Central memory CD4-positive, alpha-beta T cell (primary cell): Measurements from ENCODE around the gene RAB30.

Source experiments
- DNase-seq: peaks from one replicate; pipeline ENCODE4 v3.0.0; 2022
- total RNA-seq, 3 experiments: gene quantifications; one replicate each; lab custom pipeline; 2026; lab: John Stamatoyannopoulos, UW

The RAB30 gene
- total RNA-seq: 18.6 to 34.7 (median 23.1) reads per million in 3 experiments

- peak; percentile 96 for DNase-seq
These were observed at the start of gene RAB30 for GRCh38 chr11:83071567-83072349. RAB30 (minus strand) TSS chr11:83071897; CDS start chr11:82997316, 74,581 bp downstream.

GRCh38 chr11:83120327-83120726 lies 48.6 kb upstream of the RAB30 start:
- DNase-seq: no peak

- DNase-seq: no peak
These were observed 47.5 kb upstream of the RAB30 start for GRCh38 chr11:83119216-83119615.

- no peak for DNase-seq
These were observed 47.1 kb upstream of the RAB30 start for GRCh38 chr11:83118814-83119213.

- no peak for DNase-seq
These were observed 44.4 kb upstream of the RAB30 start for GRCh38 chr11:83116015-83116641.

GRCh38 chr11:83115551-83115950 lies 43.9 kb upstream of the RAB30 start:
- DNase-seq: no peak

GRCh38 chr11:83115026-83115425 lies 43.3 kb upstream of the RAB30 start:
- no peak for DNase-seq

- no peak for DNase-seq
These were observed 41.2 kb upstream of the RAB30 start for GRCh38 chr11:83112886-83113285.

- DNase-seq: no peak
These were observed 33.5 kb upstream of the RAB30 start for GRCh38 chr11:83105168-83105567.

- DNase-seq: no peak
These were observed 31.1 kb upstream of the RAB30 start for GRCh38 chr11:83102834-83103233.

GRCh38 chr11:83097429-83098075 lies 25.9 kb upstream of the RAB30 start:
- DNase-seq: no peak

GRCh38 chr11:83093634-83094033 lies 21.9 kb upstream of the RAB30 start:
- DNase-seq: no peak

GRCh38 chr11:83092488-83093384 lies 21.0 kb upstream of the RAB30 start:
- no peak for DNase-seq

- DNase-seq: no peak
These were observed 17.3 kb upstream of the RAB30 start for GRCh38 chr11:83088965-83089364.

- no peak for DNase-seq
These were observed 15.3 kb upstream of the RAB30 start for GRCh38 chr11:83087035-83087434.

GRCh38 chr11:83079820-83080219 lies 8.1 kb upstream of the RAB30 start:
- no peak for DNase-seq

- no peak for DNase-seq
These were observed 6.6 kb upstream of the RAB30 start for GRCh38 chr11:83078269-83078668.

- DNase-seq: no peak
These were observed 2.2 kb upstream of the RAB30 start for GRCh38 chr11:83073884-83074283.

- no peak for DNase-seq
These were observed 1.6 kb upstream of the RAB30 start for GRCh38 chr11:83073258-83073657.

- no peak for DNase-seq
These were observed 899 bp upstream of the RAB30 start for GRCh38 chr11:83072350-83073242.

- DNase-seq: peak; percentile 18
These were observed 748 bp downstream of the RAB30 start for GRCh38 chr11:83070731-83071566.
